HK-2 (cell line): ENCODE measurements around the gene CELA3A.
A peak's percentile ranks its signal among the peaks of the same experiment; 100 is the strongest.
"Not testable (repeated sequence)": the region's sequence is repeated elsewhere in the genome, so short reads cannot be mapped to it uniquely, and the experiment has no call there.

Experiments
- DNase-seq: peaks from one replicate; pipeline ENCODE4 v3.0.0-alpha.2; 2018; ENCODE audit not compliant: unreplicated experiment

CELA3A gene

GRCh38 chr1:21981253-21981652 is 20.2 kb upstream of the CELA3A start:
- not testable (repeated sequence) for DNase-seq

GRCh38 chr1:21982122-21982521 is 19.3 kb upstream of the CELA3A start:
- not testable (repeated sequence) for DNase-seq

GRCh38 chr1:21983539-21983938 is 17.9 kb upstream of the CELA3A start:
- not testable (repeated sequence) for DNase-seq

GRCh38 chr1:21985893-21986292 is 15.6 kb upstream of the CELA3A start:
- not testable (repeated sequence) for DNase-seq

GRCh38 chr1:21986386-21986785 is 15.1 kb upstream of the CELA3A start:
- not testable (repeated sequence) for DNase-seq

- DNase-seq = not testable (repeated sequence)
Observed at GRCh38 chr1:21989672-21990393, 11.6 kb upstream of the CELA3A start.

- DNase-seq = not testable (repeated sequence)
Observed at GRCh38 chr1:21992186-21992585, 9.3 kb upstream of the CELA3A start.

GRCh38 chr1:21994716-21995115 is 6.7 kb upstream of the CELA3A start:
- DNase-seq = not testable (repeated sequence)

- DNase-seq = not testable (repeated sequence)
Observed at GRCh38 chr1:21996663-21996970, 4.8 kb upstream of the CELA3A start.

GRCh38 chr1:21997891-21998623 is 3.4 kb upstream of the CELA3A start:
- DNase-seq = not testable (repeated sequence)

GRCh38 chr1:21998624-21999294 is 2.7 kb upstream of the CELA3A start:
- not testable (repeated sequence) for DNase-seq

- not testable (repeated sequence) for DNase-seq
Observed at GRCh38 chr1:21999645-22000044, 1.8 kb upstream of the CELA3A start.

GRCh38 chr1:22002461-22002860 is 1.0 kb downstream of the CELA3A start:
- DNase-seq = not testable (repeated sequence)

- DNase-seq = not testable (repeated sequence)
Observed at GRCh38 chr1:22002875-22003274, 1.4 kb downstream of the CELA3A start.

- not testable (repeated sequence) for DNase-seq
Observed at GRCh38 chr1:22003959-22004358, 2.5 kb downstream of the CELA3A start.

- DNase-seq = peak; percentile 13
Observed at GRCh38 chr1:22005261-22006149, 4.0 kb downstream of the CELA3A start.

GRCh38 chr1:22006736-22007135 is 5.3 kb downstream of the CELA3A start:
- not testable (repeated sequence) for DNase-seq

GRCh38 chr1:22007262-22007661 is 5.8 kb downstream of the CELA3A start:
- not testable (repeated sequence) for DNase-seq

GRCh38 chr1:22009566-22009965 is 8.1 kb downstream of the CELA3A start:
- not testable (repeated sequence) for DNase-seq

GRCh38 chr1:22012752-22013151 is 11.3 kb downstream of the CELA3A start:
- not testable (repeated sequence) for DNase-seq

- DNase-seq = not testable (repeated sequence)
Observed at GRCh38 chr1:22014575-22015206, 13.2 kb downstream of the CELA3A start.
